CD4-positive, alpha-beta memory T cell (primary cell): ENCODE measurements around the gene TNFAIP2. TPM values are rescaled to one million over a fixed set of nuclear protein-coding genes. Genes with fewer than 3 reads are reported as not detected.

Experiments
- CTCF ChIA-PET: fragments of 350-600 bp; sonication (Branson Sonifier 250); formaldehyde crosslinking; loops from one replicate; lab custom pipeline; 2021; ENCODE audit warnings: inconsistent platforms; ENCODE audit not compliant: partially characterized antibody; lab: Charles Lee
- POLR2A ChIA-PET: fragments of 350-600 bp; sonication (Branson Sonifier 250); formaldehyde crosslinking; loops from one replicate; lab custom pipeline; 2021; ENCODE audit not compliant: partially characterized antibody; lab: Charles Lee
- DNase-seq, 5 donors: peaks; one replicate each; pipeline versions ENCODE4 v3.0.0 to v3.0.0-alpha.2; 2020 to 2022; ENCODE audit warnings: mixed read lengths in 1 of 5
- H3K27ac ChIP-seq: one replicate; pipeline ENCODE4 v1.7.0; 2013; ENCODE audit warnings: low read depth, low read length
- H3K27me3 ChIP-seq: 2 replicates; pipeline ENCODE4 v1.7.0; 2013; ENCODE audit warnings: mild to moderate bottlenecking, low read length, moderate library complexity; ENCODE audit not compliant: insufficient read depth
- H3K36me3 ChIP-seq: 2 replicates; pipeline ENCODE4 v1.7.0; 2013; ENCODE audit warnings: mild to moderate bottlenecking, low read length, moderate library complexity; ENCODE audit not compliant: insufficient read depth
- H3K4me1 ChIP-seq: 2 replicates; pipeline ENCODE4 v1.7.0; 2013; ENCODE audit warnings: mild to moderate bottlenecking, low read length, moderate library complexity; ENCODE audit not compliant: insufficient read depth
- H3K4me3 ChIP-seq, 2 donors: one replicate each; pipeline ENCODE4 v1.7.0; 2013; ENCODE audit warnings: low read length in 2 of 2, mild to moderate bottlenecking in 1 of 2
- H3K9me3 ChIP-seq, 2 donors: one replicate each; pipeline ENCODE4 v1.7.0; 2013; ENCODE audit warnings: low read length in 2 of 2, control low read depth in 1 of 2; ENCODE audit not compliant: control insufficient read depth in 1 of 2
- H3K27ac Mint-ChIP-seq, 7 donors: one replicate each; pipeline ENCODE4 v1.8.0; 2020 to 2021; ENCODE audit warnings: mixed read lengths in 7 of 7, mild to moderate bottlenecking in 6 of 7, inconsistent platforms in 3 of 7, moderate library complexity in 3 of 7
- H3K27me3 Mint-ChIP-seq, 2 donors: one replicate each; pipeline ENCODE4 v1.8.0; 2020 to 2021; ENCODE audit warnings: mixed read lengths in 2 of 2
- H3K36me3 Mint-ChIP-seq, 2 donors: one replicate each; pipeline ENCODE4 v1.8.0; 2020 to 2021; ENCODE audit warnings: mixed read lengths in 2 of 2, inconsistent platforms in 1 of 2, mild to moderate bottlenecking in 1 of 2
- H3K4me1 Mint-ChIP-seq, 4 donors: one replicate each; pipeline ENCODE4 v1.8.0; 2020 to 2021; ENCODE audit warnings: mixed read lengths in 4 of 4, mild to moderate bottlenecking in 1 of 4
- H3K4me3 Mint-ChIP-seq, 8 donors: one replicate each; pipeline ENCODE4 v1.8.0; 2020 to 2021; ENCODE audit warnings: mixed read lengths in 8 of 8, mild to moderate bottlenecking in 7 of 8, moderate library complexity in 6 of 8, inconsistent platforms in 3 of 8
- H3K9me3 Mint-ChIP-seq, 8 donors: one replicate each; pipeline ENCODE4 v1.8.0; 2020 to 2021; ENCODE audit warnings: mixed read lengths in 8 of 8, mild to moderate bottlenecking in 5 of 8, inconsistent platforms in 3 of 8, moderate library complexity in 1 of 8
- intact Hi-C: fragments of 100-400 bp; cut with micrococcal nuclease; formaldehyde crosslinking; loops from one replicate; pipeline ENCODE4 v1.15.1; 2023
- polyA plus RNA-seq, 2 donors: library from polyadenylated mRNA; unstranded; fragments of 300-500 nt; fragmentation: Illumina TruSeq; gene quantifications; one replicate each; pipeline ENCODE4 v1.2.3, GENCODE V29; 2021
- total RNA-seq, 2 experiments: library from RNA; stranded (reverse); gene quantifications; one replicate each; pipeline ENCODE4 v1.2.3, GENCODE V29; 2021

Gene TNFAIP2
- total and polyA plus RNA-seq, 4 experiments from 2014 or later, result 5.1 to 5.8 TPM; not detected in 2

- H3K27ac Mint-ChIP-seq, result no peak overlapping the region
Observed at GRCh38 chr14:103081951-103082350, 41.3 kb upstream of the TNFAIP2 start.

GRCh38 chr14:103084021-103084919 is 39.0 kb upstream of the TNFAIP2 start, which contains the start of gene LBHD2:
LBHD2 (plus strand) TSS chr14:103084210; CDS start chr14:103086013, 1,803 bp downstream.
- no peaks in the 10 kb centered on the region for H3K4me1 ChIP-seq
- H3K27ac ChIP-seq, result no peak within 1 kb of the TSS
- H3K4me3 Mint-ChIP-seq, result no peak within 1 kb of the TSS
- H3K4me3 ChIP-seq, result no peak within 1 kb of the TSS
- H3K36me3 Mint-ChIP-seq, result no peaks in the 10 kb centered on the region
- peaks cover 0 to 2% (median under 1%) of the 10 kb centered on the region in 4 donors for H3K4me1 Mint-ChIP-seq
- H3K9me3 Mint-ChIP-seq, result no peaks in the 10 kb centered on the region
- H3K27ac Mint-ChIP-seq, result no peak within 1 kb of the TSS
- peaks cover 6% of the 10 kb centered on the region for H3K27me3 ChIP-seq
- ChIA-PET POLR2A (no interaction called here), CTCF (interaction anchor here (0.6 to 0.7 kb wide), 2 partner anchors 20 to 21 kb away, joined by 3 read pairs; no protein-coding TSS in a partner anchor)
- intact Hi-C loops, result no loop called here
- no peaks in the 10 kb centered on the region for H3K36me3 ChIP-seq
- no peaks in the 10 kb centered on the region for H3K9me3 ChIP-seq
- H3K27me3 Mint-ChIP-seq, result peaks cover 9 to 13% of the 10 kb centered on the region in 2 donors
- no peak for DNase-seq

More at GRCh38 chr14:103081951-103082350, 41.3 kb upstream of the TNFAIP2 start:
- H3K9me3 ChIP-seq, result no peaks in the 10 kb centered on the region
- H3K4me1 ChIP-seq, result peaks cover 5% of the 10 kb centered on the region
- Mint-ChIP-seq H3K36me3 (no peaks in the 10 kb centered on the region), H3K27me3 (peaks cover 9 to 10% of the 10 kb centered on the region in 2 donors), H3K9me3 (no peaks in the 10 kb centered on the region), H3K4me3 (no peak overlapping the region), H3K4me1 (peaks cover 0 to 2% (median under 1%) of the 10 kb centered on the region in 4 donors)
- intact Hi-C loops, result no loop called here
- H3K4me3 ChIP-seq, result no peak overlapping the region
- H3K27ac ChIP-seq, result no peak overlapping the region
- no peak for DNase-seq
- CTCF ChIA-PET, result no interaction called here
- peaks cover 6% of the 10 kb centered on the region for H3K27me3 ChIP-seq
- POLR2A ChIA-PET, result no interaction called here
- H3K36me3 ChIP-seq, result no peaks in the 10 kb centered on the region

GRCh38 chr14:103085106-103086091 is 37.9 kb upstream of the TNFAIP2 start:
- H3K9me3 Mint-ChIP-seq, result no peaks in the 10 kb centered on the region
- no peaks in the 10 kb centered on the region for H3K9me3 ChIP-seq
- H3K36me3 Mint-ChIP-seq, result no peaks in the 10 kb centered on the region
- peaks cover 0 to 2% (median under 1%) of the 10 kb centered on the region in 4 donors for H3K4me1 Mint-ChIP-seq
- POLR2A ChIA-PET, result no interaction called here
- CTCF ChIA-PET, result no interaction called here
- peak overlapping the region in 1 of 8 donors; percentile 14 for H3K4me3 Mint-ChIP-seq
- H3K27ac Mint-ChIP-seq, result no peak overlapping the region
- peaks cover 9 to 13% of the 10 kb centered on the region in 2 donors for H3K27me3 Mint-ChIP-seq
- no peaks in the 10 kb centered on the region for H3K36me3 ChIP-seq
- no peak overlapping the region for H3K4me3 ChIP-seq
- H3K4me1 ChIP-seq, result no peaks in the 10 kb centered on the region
- H3K27ac ChIP-seq, result no peak overlapping the region
- peaks cover 6% of the 10 kb centered on the region for H3K27me3 ChIP-seq
- DNase-seq, result no peak
- intact Hi-C loops, result no loop called here

GRCh38 chr14:103086771-103087342 is 36.4 kb upstream of the TNFAIP2 start:
- Mint-ChIP-seq H3K4me3 (peak overlapping the region in 1 of 8 donors; percentile 31), H3K9me3 (no peaks in the 10 kb centered on the region), H3K36me3 (no peaks in the 10 kb centered on the region), H3K4me1 (peaks cover 0 to 4% (median 1%) of the 10 kb centered on the region in 4 donors), H3K27me3 (peaks cover 9 to 13% of the 10 kb centered on the region in 2 donors), H3K27ac (no peak overlapping the region)
- peaks cover 9% of the 10 kb centered on the region for H3K4me1 ChIP-seq
- H3K4me3 ChIP-seq, result no peak overlapping the region
- intact Hi-C loops, result no loop called here
- POLR2A ChIA-PET, result no interaction called here
- H3K27me3 ChIP-seq, result peaks cover 6% of the 10 kb centered on the region
- no peak for DNase-seq
- H3K9me3 ChIP-seq, result no peaks in the 10 kb centered on the region
- CTCF ChIA-PET, result interaction anchor here (0.6 to 1.1 kb wide), 3 partner anchors 18 to 395 kb away, joined by 3 to 4 read pairs (median 3); no protein-coding TSS in a partner anchor
- H3K36me3 ChIP-seq, result no peaks in the 10 kb centered on the region
- H3K27ac ChIP-seq, result no peak overlapping the region

GRCh38 chr14:103087343-103087835 is 35.9 kb upstream of the TNFAIP2 start:
- no peaks in the 10 kb centered on the region for H3K9me3 Mint-ChIP-seq
- Histone ChIP-seq H3K27ac (no peak overlapping the region), H3K27me3 (peaks cover 6% of the 10 kb centered on the region), H3K36me3 (no peaks in the 10 kb centered on the region), H3K4me1 (peaks cover 10% of the 10 kb centered on the region), H3K4me3 (no peak overlapping the region), H3K9me3 (no peaks in the 10 kb centered on the region)
- peaks cover 9 to 13% of the 10 kb centered on the region in 2 donors for H3K27me3 Mint-ChIP-seq
- CTCF ChIA-PET, result interaction anchor here (1.1 kb wide), 2 partner anchors 17 to 20 kb away, joined by 3 to 4 read pairs; no protein-coding TSS in a partner anchor
- no peak for DNase-seq
- no peak overlapping the region for H3K27ac Mint-ChIP-seq
- peaks cover 0 to 4% (median 1%) of the 10 kb centered on the region in 4 donors for H3K4me1 Mint-ChIP-seq
- no peaks in the 10 kb centered on the region for H3K36me3 Mint-ChIP-seq
- peak overlapping the region in 1 of 8 donors; percentile 31 for H3K4me3 Mint-ChIP-seq
- intact Hi-C loops, result no loop called here
- POLR2A ChIA-PET, result no interaction called here

- intact Hi-C loops, result no loop called here
Observed at GRCh38 chr14:103088921-103089320, 34.3 kb upstream of the TNFAIP2 start.

More at GRCh38 chr14:103088921-103089320, 34.3 kb upstream of the TNFAIP2 start:
- H3K4me3 ChIP-seq, result no peak overlapping the region
- peaks cover 10% of the 10 kb centered on the region for H3K4me1 ChIP-seq
- no peaks in the 10 kb centered on the region for H3K36me3 Mint-ChIP-seq
- H3K27me3 ChIP-seq, result peaks cover 6% of the 10 kb centered on the region
- CTCF ChIA-PET, result interaction anchor here (1.9 kb wide), 1 partner anchor 16 kb away, joined by 6 read pairs; no protein-coding TSS in a partner anchor
- H3K27ac Mint-ChIP-seq, result peak overlapping the region in 1 of 7 donors; percentile 44
- peaks cover 0 to 4% (median 1%) of the 10 kb centered on the region in 4 donors for H3K4me1 Mint-ChIP-seq
- H3K4me3 Mint-ChIP-seq, result no peak overlapping the region
- H3K36me3 ChIP-seq, result no peaks in the 10 kb centered on the region
- H3K27ac ChIP-seq, result no peak overlapping the region
- no peaks in the 10 kb centered on the region for H3K9me3 ChIP-seq
- peaks cover 9 to 13% of the 10 kb centered on the region in 2 donors for H3K27me3 Mint-ChIP-seq
- POLR2A ChIA-PET, result no interaction called here
- DNase-seq, result no peak
- H3K9me3 Mint-ChIP-seq, result no peaks in the 10 kb centered on the region
